ENCODE data around the gene PDZD2.
"Not testable (repeated sequence)": the region's sequence is repeated elsewhere in the genome, so short reads cannot be mapped to it uniquely, and the experiment has no call there.

The PDZD2 gene

DNA sequence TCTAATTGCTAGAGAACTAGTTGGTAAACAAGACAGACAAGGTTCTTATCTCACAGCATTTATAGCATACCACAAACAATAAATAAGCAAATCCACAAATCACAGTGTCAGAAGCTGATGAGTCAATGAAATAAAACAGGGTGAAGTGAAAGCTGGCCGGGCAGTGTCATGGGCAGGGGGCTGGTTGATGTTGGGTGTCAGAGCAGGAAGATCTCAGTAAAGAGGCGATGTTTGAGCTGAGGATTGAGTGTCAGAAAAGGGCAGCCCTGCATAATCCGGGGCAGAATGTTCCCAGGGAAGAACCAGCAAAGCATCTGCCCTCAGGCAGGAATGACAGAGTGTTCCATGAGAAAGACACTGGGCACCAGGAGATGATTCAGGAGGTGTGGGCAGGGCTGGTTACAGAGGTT lies 351.8 kb downstream of the PDZD2 start:
- DNase-seq, result no peak

GRCh38 chr5:31992377-31992776 lies 353.4 kb downstream of the PDZD2 start:
- DNase-seq, result no peak

GRCh38 chr5:31993165-31993961 lies 354.4 kb downstream of the PDZD2 start:
- no peak for DNase-seq

DNA sequence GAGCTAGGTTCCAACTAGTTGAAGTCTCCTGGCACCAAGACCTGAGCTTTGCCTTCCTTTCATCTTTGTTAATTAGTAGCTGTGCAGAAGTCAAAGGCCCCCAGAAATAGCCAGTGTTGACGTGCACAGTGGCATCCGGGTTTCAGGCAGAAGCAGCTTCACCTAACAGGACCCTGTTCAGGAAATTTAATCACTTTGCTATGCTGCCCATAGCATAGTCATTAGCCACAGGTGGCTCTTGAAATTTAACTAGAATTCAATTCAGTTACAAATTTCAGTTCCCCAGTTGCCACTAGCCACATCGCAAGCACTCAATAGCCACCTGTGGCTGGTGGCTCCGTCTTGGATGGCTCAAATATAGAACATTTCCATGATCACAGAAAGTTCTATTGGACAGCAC lies 356.1 kb downstream of the PDZD2 start:
- DNase-seq, result no peak

DNA sequence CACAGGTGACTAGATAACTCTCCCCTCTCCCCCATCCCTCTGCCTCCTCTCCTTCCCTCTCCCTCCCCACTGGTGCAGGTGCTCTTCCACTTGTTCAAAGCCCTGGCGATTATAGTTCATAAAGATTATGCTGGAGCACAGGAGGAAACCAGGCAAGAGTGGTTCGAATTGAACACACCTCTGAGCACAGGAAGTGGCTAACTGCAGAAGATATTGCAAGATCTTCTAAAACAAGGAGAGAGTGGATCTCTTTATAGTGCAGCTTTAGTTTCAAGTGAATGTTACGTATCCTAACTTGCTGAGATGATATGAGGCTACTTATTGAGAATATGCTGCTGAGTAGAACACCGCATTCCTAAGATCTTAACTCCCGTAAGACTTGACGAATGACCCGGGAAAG lies 356.8 kb downstream of the PDZD2 start:
- DNase-seq, result no peak

- no peak for DNase-seq
These were observed 358.0 kb downstream of the PDZD2 start for GRCh38 chr5:31996909-31997308.

- DNase-seq, result no peak
These were observed 360.5 kb downstream of the PDZD2 start for GRCh38 chr5:31999470-31999869.

DNA sequence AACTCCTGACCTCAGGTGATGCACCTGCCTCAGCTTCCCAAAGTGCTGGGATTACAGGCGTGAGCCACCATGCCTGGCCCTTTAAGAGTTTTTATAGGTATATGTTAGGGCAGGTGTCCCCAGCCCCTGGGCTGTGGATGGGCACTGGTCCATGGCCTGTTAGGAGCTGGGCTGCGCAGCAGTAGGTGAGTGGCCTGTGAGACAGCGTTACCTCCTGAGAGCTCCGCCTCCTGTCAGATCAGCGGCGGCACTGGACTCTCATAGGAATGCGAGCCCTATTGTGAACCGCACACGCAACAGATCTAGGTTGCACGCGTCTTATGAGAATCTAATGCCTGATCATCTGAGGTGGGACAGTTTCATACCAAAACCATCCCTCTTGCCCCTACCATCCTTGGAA lies 361.8 kb downstream of the PDZD2 start:
- no peak for DNase-seq

GRCh38 chr5:32001284-32001683 lies 362.4 kb downstream of the PDZD2 start:
- DNase-seq, result no peak

GRCh38 chr5:32001707-32002106 lies 362.8 kb downstream of the PDZD2 start:
- DNase-seq, result no peak

GRCh38 chr5:32002755-32003154 lies 363.8 kb downstream of the PDZD2 start:
- DNase-seq, result no peak

DNA sequence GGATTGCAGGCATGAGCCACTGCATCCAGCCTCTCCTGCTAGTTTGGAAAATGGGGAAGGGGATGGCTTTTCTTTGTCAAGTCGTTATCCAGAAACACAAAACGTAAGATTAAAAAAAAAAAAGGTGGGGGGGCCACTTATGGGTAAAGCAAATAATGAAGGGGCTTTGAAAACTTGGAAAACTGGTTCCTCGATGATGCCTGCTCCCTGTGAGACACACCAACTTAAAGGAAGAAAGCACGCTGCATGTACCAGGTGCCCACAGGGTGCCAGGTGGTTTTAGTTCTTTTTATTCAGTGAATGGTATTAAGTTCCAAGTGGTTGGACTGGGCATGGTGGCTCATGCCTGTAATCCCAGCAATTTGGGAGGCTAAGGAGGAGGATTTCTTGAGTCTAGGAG lies 365.1 kb downstream of the PDZD2 start:
- DNase-seq, result no peak

DNA sequence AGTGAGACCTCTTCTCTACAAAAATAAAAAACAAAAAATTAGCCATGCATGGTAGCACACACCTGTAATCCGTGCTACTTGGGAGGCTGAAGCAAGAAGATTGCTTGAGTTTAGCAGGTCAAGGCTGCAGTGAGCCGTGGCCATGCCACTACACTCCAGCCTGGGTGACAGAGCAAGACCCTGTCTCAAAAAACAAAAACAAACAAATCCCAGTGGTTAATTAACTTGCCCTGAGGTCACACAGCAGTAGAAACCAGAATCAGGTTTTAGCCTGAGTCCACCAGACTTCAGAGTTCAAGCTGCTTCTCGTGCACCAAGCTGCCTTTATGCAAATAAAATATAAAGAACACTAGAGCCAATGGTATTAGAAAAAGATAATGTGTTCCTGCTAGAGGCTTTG lies 365.5 kb downstream of the PDZD2 start:
- DNase-seq, result no peak

DNA sequence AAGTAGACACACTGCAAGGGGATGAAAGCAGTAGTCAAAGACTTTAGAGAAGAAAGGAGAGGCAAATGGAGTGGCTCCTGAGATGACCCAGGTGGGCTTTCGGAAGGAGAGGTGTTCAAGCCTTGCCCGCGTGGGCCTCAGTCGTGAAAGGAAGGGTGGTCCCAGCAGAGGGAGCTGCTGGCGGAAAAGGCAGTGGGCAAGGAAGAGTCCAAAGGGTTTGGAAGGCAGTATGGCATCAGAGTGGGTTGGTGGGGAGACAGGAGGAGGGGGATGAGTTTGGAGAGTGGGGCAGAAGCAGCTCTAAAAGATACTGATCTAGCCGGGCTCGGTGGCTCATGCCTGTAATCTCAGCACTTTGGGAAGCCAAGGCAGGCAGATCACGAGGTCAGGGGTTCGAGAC lies 369.8 kb downstream of the PDZD2 start:
- no peak for DNase-seq

DNA sequence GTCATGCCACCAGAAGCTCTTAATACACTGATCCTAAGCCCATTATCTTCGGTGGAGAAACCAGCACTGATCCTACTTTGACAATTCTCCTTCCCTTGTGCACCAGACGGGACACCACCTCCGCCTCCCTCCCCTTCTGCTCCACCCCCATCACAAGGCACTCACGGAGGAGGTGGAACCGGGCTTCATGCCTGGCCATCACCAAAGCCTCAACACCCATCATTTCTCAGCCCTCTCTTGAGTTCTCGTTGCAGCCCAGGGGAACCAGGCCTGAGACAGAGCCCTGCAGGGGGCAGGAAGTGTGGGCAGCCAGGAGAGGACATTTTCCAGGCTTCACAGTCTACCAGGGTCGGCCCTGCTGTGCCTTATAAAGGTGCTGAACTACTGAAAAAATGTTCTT lies 374.7 kb downstream of the PDZD2 start:
- DNase-seq, result no peak

- no peak for DNase-seq
These were observed 375.3 kb downstream of the PDZD2 start for GRCh38 chr5:32014096-32014745.

DNA sequence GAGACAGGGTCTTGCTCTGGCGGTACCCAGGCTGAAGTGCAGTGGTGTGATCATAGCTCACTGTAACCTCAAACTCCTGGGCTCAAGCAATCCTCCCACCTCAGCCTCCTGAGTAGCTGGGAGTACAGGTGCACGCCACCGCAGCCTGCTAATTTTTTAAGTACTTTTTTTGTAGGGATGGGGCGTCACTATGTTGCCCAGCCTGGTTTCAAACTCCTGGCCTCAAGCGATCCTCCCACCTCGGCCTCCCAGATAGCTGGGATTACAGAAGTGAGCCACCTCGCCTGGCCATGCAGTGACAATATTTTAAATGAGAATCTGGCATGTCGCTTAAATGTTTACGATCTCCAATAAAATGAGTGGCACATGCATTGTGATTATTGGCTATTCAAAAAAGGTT lies 376.3 kb downstream of the PDZD2 start:
- DNase-seq, result not testable (repeated sequence)

GRCh38 chr5:32017692-32018367 lies 378.9 kb downstream of the PDZD2 start:
- no peak for DNase-seq

DNA sequence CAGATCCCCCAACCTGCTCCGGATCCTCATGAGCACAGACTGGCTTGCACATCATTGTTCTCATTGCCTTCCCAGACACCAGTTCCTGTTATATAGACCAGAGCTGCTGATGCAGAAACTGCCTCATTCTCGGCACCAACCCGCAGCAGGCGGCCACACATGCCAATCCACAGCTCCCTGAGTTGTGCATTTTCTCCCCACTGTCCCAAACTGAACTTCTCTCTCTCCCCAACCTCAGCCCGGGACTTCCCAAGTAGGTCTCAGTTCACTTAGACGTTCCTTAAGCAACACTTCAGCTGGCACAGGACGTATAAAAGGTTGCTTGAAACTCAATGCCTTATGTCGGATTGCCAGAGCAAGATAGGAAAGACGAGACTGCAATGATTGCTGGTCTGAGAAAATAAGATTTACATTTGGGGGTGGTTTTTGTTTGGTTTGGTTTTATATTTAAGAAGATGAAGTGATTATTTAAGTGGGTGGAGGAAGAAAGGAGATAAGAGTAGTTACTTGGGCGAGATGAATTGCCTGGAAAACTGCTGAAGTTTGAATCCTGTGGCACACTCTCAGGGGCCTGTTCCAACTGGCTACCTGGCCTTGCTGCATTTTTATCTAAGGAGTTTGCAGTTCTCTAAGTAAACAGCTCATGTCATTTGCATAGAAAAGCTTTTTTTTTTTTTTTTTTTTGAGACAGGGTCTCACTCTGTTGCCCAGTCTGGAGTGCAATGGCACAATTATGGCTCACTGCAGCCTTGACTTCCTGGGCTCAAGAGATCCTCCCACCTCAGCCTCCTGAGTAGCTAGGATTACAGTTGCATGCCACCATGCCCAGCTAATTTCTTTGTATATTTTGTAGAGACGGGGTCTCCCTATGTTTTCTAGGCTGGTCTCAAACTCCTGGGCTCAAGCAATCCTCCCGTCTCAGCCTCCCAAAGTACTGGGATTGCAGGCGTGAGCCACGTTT lies 379.8 kb downstream of the PDZD2 start:
- no peak for DNase-seq

DNA sequence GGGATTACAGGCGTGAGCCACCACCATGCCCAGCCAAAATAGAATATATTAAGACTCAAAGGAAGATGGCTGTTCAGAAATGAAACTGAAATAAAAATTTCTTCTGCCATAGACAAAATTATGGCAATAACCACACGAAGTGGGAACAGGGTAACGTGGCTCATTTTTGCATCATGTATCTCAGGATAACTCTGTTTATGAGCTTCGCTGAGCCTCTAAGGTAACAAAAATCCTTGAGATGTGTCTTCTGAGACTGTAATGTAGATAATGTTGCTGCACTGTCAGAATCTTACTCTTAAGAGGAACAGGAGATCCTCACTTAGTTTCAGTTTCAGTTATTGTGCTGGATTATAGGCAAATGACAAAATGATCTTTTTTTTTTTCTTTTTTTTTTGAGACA lies 381.3 kb downstream of the PDZD2 start:
- no peak for DNase-seq

GRCh38 chr5:32020946-32021345 lies 382.0 kb downstream of the PDZD2 start:
- DNase-seq, result no peak

- no peak for DNase-seq
These were observed 382.8 kb downstream of the PDZD2 start for GRCh38 chr5:32021771-32022170.

DNA sequence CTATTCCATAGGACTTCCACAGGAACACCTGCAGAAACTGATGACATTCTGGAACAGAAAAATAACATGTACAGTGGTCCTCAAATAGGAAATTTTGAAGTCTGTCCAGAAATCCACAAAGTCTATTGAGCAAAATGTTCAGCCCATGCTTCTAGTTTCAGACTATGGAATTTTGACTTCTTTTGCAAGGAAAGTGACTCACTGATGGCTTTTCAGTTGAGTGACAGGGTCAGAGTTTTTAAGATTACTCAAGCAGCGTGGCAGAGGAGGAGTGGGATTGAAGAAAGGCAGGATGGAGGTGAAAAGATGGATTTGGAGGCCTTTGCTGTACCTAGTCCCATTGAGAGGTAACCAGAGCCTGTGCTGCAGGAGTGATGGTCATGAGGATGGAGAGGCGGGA lies 383.7 kb downstream of the PDZD2 start:
- DNase-seq, result no peak

Data from stimulated activated CD4-positive, alpha-beta T cell treated with anti-CD3 and anti-CD28 coated beads, Interleukin-1b, Interleukin-23, amount 100 ng/mL, for 48 hours (primary cell).